MCF 10A (cell line): ENCODE results near the gene GPR157. TPM values are rescaled to one million over a fixed set of nuclear protein-coding genes. Genes with fewer than 3 reads are reported as not detected.
"Not testable (repeated sequence)": the region's sequence is repeated elsewhere in the genome, so short reads cannot be mapped to it uniquely, and the experiment has no call there.

Experiments
- BruUV-seq: library from RNA; stranded (reverse); fragments of 400-500 nt; replicated peaks from 2 replicates; lab custom pipeline; 2021; lab: Mats Ljungman, UMichigan
- CTCF ChIA-PET: fragments of 300-600 bp; sonication (Branson Sonifier 250); formaldehyde crosslinking; extraction: SDS; loops from one replicate; lab custom pipeline; 2021; ENCODE audit warnings: antibody characterized with exemption, inconsistent platforms; lab: Yijun Ruan, JAX
- POLR2A ChIA-PET: fragments of 300-600, 350-650 bp; sonication (Branson Sonifier 250); formaldehyde crosslinking; extraction: SDS; loops from one replicate; lab custom pipeline; 2020; ENCODE audit warnings: antibody characterized with exemption, inconsistent platforms; lab: Yijun Ruan, JAX
- DNase-seq: peaks from one replicate; pipeline ENCODE4 v3.0.0-alpha.2; 2018; ENCODE audit not compliant: unreplicated experiment
- H3K27ac Mint-ChIP-seq: one replicate; pipeline ENCODE4 v1.8.0; 2022; ENCODE audit warnings: mild to moderate bottlenecking, low read depth, mixed read lengths; ENCODE audit not compliant: unreplicated experiment
- H3K27me3 Mint-ChIP-seq: one replicate; pipeline ENCODE4 v1.8.0; 2022; ENCODE audit warnings: mixed read lengths; ENCODE audit not compliant: insufficient read depth, unreplicated experiment
- H3K36me3 Mint-ChIP-seq: one replicate; pipeline ENCODE4 v1.8.0; 2022; ENCODE audit warnings: mild to moderate bottlenecking, moderate library complexity, mixed read lengths; ENCODE audit not compliant: insufficient read depth, unreplicated experiment
- H3K4me1 Mint-ChIP-seq: one replicate; pipeline ENCODE4 v1.8.0; 2022; ENCODE audit warnings: mixed read lengths; ENCODE audit not compliant: insufficient read depth, unreplicated experiment
- H3K4me3 Mint-ChIP-seq: one replicate; pipeline ENCODE4 v1.8.0; 2022; ENCODE audit warnings: mild to moderate bottlenecking, moderate library complexity, mixed read lengths; ENCODE audit not compliant: unreplicated experiment
- H3K9me3 Mint-ChIP-seq: one replicate; pipeline ENCODE4 v1.8.0; 2022; ENCODE audit warnings: mixed read lengths; ENCODE audit not compliant: unreplicated experiment
- CTCF ChIP-seq: fragments of 200-600 bp; IDR thresholded peaks from one replicate; pipeline ENCODE4 v1.8.0; 2022; ENCODE audit warnings: antibody characterized with exemption, mild to moderate bottlenecking; ENCODE audit not compliant: unreplicated experiment
- intact Hi-C: fragments of 100-400 bp; cut with micrococcal nuclease; formaldehyde crosslinking; loops from 2 replicates; pipeline ENCODE4 v1.14.1; 2022
- total RNA-seq: library from RNA; stranded (reverse); gene quantifications from 2 replicates; pipeline ENCODE4 v1.2.3, GENCODE V29; 2022

Gene GPR157
- total RNA-seq, 1 experiment from 2014 or later: 8.1 TPM

GRCh38 chr1:9161342-9161741 is 32.4 kb upstream of the GPR157 start:
- no peak for TF ChIP-seq CTCF
- ChIA-PET CTCF (interaction anchor here (0.6 to 3.0 kb wide), 2 partner anchors 19 to 25 kb away, joined by 3 to 11 read pairs; no protein-coding TSS in a partner anchor), POLR2A (no interaction called here)
- Mint-ChIP-seq H3K36me3 (peaks cover 48% of the 10 kb centered on the region), H3K4me3 (no peak overlapping the region), H3K9me3 (no peaks in the 10 kb centered on the region), H3K27ac (no peak overlapping the region), H3K4me1 (peaks cover 21% of the 10 kb centered on the region), H3K27me3 (no peaks in the 10 kb centered on the region)
- no peak for DNase-seq
- intact Hi-C loops: no loop called here
- BruUV-seq: no TSS peak

- intact Hi-C loops: no loop called here
- H3K36me3 Mint-ChIP-seq: peaks cover 52% of the 10 kb centered on the region
- no TSS peak for BruUV-seq
- no peaks in the 10 kb centered on the region for H3K27me3 Mint-ChIP-seq
- CTCF ChIA-PET: interaction anchor here (0.6 to 1.0 kb wide), 2 partner anchors 24 to 59 kb away, joined by 3 read pairs; no protein-coding TSS in a partner anchor
- H3K9me3 Mint-ChIP-seq: no peaks in the 10 kb centered on the region
- H3K4me1 Mint-ChIP-seq: peaks cover 21% of the 10 kb centered on the region
- no peak overlapping the region for H3K4me3 Mint-ChIP-seq
- no peak for DNase-seq
- POLR2A ChIA-PET: no interaction called here
- H3K27ac Mint-ChIP-seq: no peak overlapping the region
- TF ChIP-seq CTCF: no peak
These were observed 31.3 kb upstream of the GPR157 start for GRCh38 chr1:9160079-9160717.

- CTCF ChIA-PET: interaction anchor here (0.6 kb wide), 1 partner anchor 45 kb away, joined by 3 read pairs; no protein-coding TSS in a partner anchor
- H3K9me3 Mint-ChIP-seq: no peaks in the 10 kb centered on the region
These were observed 27.0 kb upstream of the GPR157 start for GRCh38 chr1:9155879-9156278.

GRCh38 chr1:9155405-9155804 is 26.5 kb upstream of the GPR157 start:
- intact Hi-C loops, H3K9me3 Mint-ChIP-seq: not testable (repeated sequence)
- peaks cover 71% of the 10 kb centered on the region for H3K36me3 Mint-ChIP-seq

More at GRCh38 chr1:9155879-9156278, 27.0 kb upstream of the GPR157 start:
- intact Hi-C loops: no loop called here
- BruUV-seq: no TSS peak
- no peak overlapping the region for H3K4me3 Mint-ChIP-seq
- H3K27me3 Mint-ChIP-seq: no peaks in the 10 kb centered on the region
- POLR2A ChIA-PET: no interaction called here
- no peaks in the 10 kb centered on the region for H3K4me1 Mint-ChIP-seq
- DNase-seq: no peak
- H3K36me3 Mint-ChIP-seq: peaks cover 67% of the 10 kb centered on the region
- H3K27ac Mint-ChIP-seq: no peak overlapping the region
- TF ChIP-seq CTCF: no peak

More at GRCh38 chr1:9155405-9155804, 26.5 kb upstream of the GPR157 start:
- H3K27me3 Mint-ChIP-seq, H3K4me3 Mint-ChIP-seq, DNase-seq, H3K4me1 Mint-ChIP-seq, BruUV-seq, POLR2A ChIA-PET, H3K27ac Mint-ChIP-seq, CTCF ChIA-PET: not testable (repeated sequence)
